WTC11 (cell line): ENCODE results near the gene NFKB1.

Experiments
- CBFB ChIP-seq: sonication (generic); formaldehyde crosslinking; IDR thresholded peaks from 2 replicates; pipeline ENCODE4 v1.8.1; 2022; ENCODE audit warnings: mild to moderate bottlenecking, low read depth, missing genetic modification reagents
- ELF4 ChIP-seq: sonication (generic); formaldehyde crosslinking; IDR thresholded peaks from 2 replicates; pipeline ENCODE4 v1.8.1; 2022; ENCODE audit warnings: low read depth, mild to moderate bottlenecking, moderate library complexity, missing genetic modification reagents
- EMX1 ChIP-seq: fragments of 250-450 bp; sonication (Bioruptor Pico); IDR thresholded peaks from 2 replicates; pipeline ENCODE4 v1.8.0; 2021; ENCODE audit warnings: mild to moderate bottlenecking
- ETV6 ChIP-seq: sonication (generic); formaldehyde crosslinking; IDR thresholded peaks from 2 replicates; pipeline ENCODE4 v1.8.1; 2022; ENCODE audit warnings: mild to moderate bottlenecking, missing genetic modification reagents
- HMGXB4 ChIP-seq: sonication (generic); formaldehyde crosslinking; IDR thresholded peaks from 2 replicates; pipeline ENCODE4 v1.8.1; 2023; ENCODE audit warnings: mild to moderate bottlenecking, moderate library complexity, missing genetic modification reagents
- KAT7 ChIP-seq: sonication (generic); formaldehyde crosslinking; IDR thresholded peaks from 2 replicates; pipeline ENCODE4 v1.8.1; 2023; ENCODE audit warnings: missing genetic modification reagents, mild to moderate bottlenecking, borderline replicate concordance
- NR1H2 ChIP-seq: sonication (generic); formaldehyde crosslinking; IDR thresholded peaks from 2 replicates; pipeline ENCODE4 v1.9.0; 2021; ENCODE audit warnings: mild to moderate bottlenecking, moderate library complexity, missing genetic modification reagents
- SP1 ChIP-seq: sonication (generic); formaldehyde crosslinking; conservative IDR thresholded peaks from 2 replicates; pipeline ENCODE4 v1.8.1; 2022; ENCODE audit warnings: missing genetic modification reagents
- USF2 ChIP-seq: sonication (generic); formaldehyde crosslinking; IDR thresholded peaks from 2 replicates; pipeline ENCODE4 v1.8.1; 2023; ENCODE audit warnings: mild to moderate bottlenecking, missing genetic modification reagents, moderate library complexity
- ZNF423 ChIP-seq: fragments of 250-450 bp; sonication (Bioruptor Pico); IDR thresholded peaks from 2 replicates; pipeline ENCODE4 v2.1.2; 2022; ENCODE audit warnings: mild to moderate bottlenecking, moderate library complexity
- ZNF512 ChIP-seq: sonication (generic); formaldehyde crosslinking; IDR thresholded peaks from 2 replicates; pipeline ENCODE4 v1.8.1; 2022; ENCODE audit warnings: missing genetic modification reagents, borderline replicate concordance
- TF ChIP-seq, protein P1 (sequence below): sonication (generic); formaldehyde crosslinking; IDR thresholded peaks from 2 replicates; pipeline ENCODE4 v1.8.0; 2022; ENCODE audit warnings: mild to moderate bottlenecking, missing genetic modification reagents
- TF ChIP-seq, protein P2 (sequence below): fragments of 200-600 bp; IDR thresholded peaks from 2 replicates; pipeline ENCODE4 v1.8.0; 2022; ENCODE audit warnings: antibody characterized with exemption

DNA sequence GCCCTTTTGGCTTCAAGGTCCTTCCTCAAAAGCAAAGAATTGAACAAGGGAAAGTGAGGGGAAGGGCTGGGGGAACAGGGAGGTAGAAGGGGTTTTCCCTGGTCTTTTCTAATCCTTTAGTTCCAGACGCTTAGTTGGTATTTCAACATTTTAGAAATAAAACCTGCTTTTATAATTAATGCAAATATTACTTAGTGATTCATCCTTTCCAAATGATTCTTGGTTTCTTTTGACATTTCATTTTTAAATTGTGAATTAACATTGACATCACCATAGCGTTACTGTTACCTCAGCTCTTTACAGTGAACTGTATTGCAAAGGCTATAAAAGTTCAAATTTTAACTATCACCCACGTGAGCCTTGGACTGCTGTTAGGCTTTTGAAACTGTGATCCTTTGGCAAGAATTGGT lies 20.9 kb downstream of the NFKB1 start:
- TF ChIP-seq, protein P1, sequence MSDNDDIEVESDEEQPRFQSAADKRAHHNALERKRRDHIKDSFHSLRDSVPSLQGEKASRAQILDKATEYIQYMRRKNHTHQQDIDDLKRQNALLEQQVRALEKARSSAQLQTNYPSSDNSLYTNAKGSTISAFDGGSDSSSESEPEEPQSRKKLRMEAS (CRISPR knock-in tag), result no peak
- TF ChIP-seq, protein P2, sequence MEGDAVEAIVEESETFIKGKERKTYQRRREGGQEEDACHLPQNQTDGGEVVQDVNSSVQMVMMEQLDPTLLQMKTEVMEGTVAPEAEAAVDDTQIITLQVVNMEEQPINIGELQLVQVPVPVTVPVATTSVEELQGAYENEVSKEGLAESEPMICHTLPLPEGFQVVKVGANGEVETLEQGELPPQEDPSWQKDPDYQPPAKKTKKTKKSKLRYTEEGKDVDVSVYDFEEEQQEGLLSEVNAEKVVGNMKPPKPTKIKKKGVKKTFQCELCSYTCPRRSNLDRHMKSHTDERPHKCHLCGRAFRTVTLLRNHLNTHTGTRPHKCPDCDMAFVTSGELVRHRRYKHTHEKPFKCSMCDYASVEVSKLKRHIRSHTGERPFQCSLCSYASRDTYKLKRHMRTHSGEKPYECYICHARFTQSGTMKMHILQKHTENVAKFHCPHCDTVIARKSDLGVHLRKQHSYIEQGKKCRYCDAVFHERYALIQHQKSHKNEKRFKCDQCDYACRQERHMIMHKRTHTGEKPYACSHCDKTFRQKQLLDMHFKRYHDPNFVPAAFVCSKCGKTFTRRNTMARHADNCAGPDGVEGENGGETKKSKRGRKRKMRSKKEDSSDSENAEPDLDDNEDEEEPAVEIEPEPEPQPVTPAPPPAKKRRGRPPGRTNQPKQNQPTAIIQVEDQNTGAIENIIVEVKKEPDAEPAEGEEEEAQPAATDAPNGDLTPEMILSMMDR, result no peak
- TF ChIP-seq HMGXB4, result no peak
- TF ChIP-seq KAT7 (CRISPR knock-in tag), result no peak
- no peak for TF ChIP-seq NR1H2 (CRISPR knock-in tag)
- TF ChIP-seq USF2 (CRISPR knock-in tag), result no peak
- no peak for TF ChIP-seq SP1 (CRISPR knock-in tag)
- TF ChIP-seq EMX1 (CRISPR knock-in tag), result no peak
- TF ChIP-seq ZNF423 (CRISPR knock-in tag), result no peak
- no peak for TF ChIP-seq ETV6
- TF ChIP-seq ELF4 (CRISPR knock-in tag), result no peak
- no peak for TF ChIP-seq CBFB (CRISPR knock-in tag)
- TF ChIP-seq ZNF512 (CRISPR knock-in tag), result no peak
